CD4-positive, alpha-beta T cell (primary cell): Measurements from ENCODE around the gene RXFP4. TPM values are rescaled to one million over a fixed set of nuclear protein-coding genes. Genes with fewer than 3 reads are reported as not detected.

ENCODE experiments used
- ATAC-seq: fragments of 200-7000 bp; cut with Tn5 transposase; one replicate; pipeline ENCODE4 v1.10.0; 2022; ENCODE audit warnings: mild to moderate bottlenecking; ENCODE audit not compliant: poor library complexity
- CTCF ChIA-PET: fragments of 350-600 bp; sonication (Branson Sonifier 250); formaldehyde crosslinking; loops from one replicate; lab custom pipeline; 2021; ENCODE audit warnings: antibody characterized with exemption, inconsistent platforms; lab: Charles Lee
- POLR2A ChIA-PET: fragments of 350-600 bp; sonication (Branson Sonifier 250); formaldehyde crosslinking; loops from one replicate; lab custom pipeline; 2021; ENCODE audit warnings: antibody characterized with exemption, inconsistent platforms; lab: Charles Lee
- DNase-seq, 14 experiments: peaks; one replicate each; pipeline ENCODE4 v3.0.0-alpha.2; 2013 to 2020; ENCODE audit warnings: mixed read lengths in 2 of 14
- H3K27ac ChIP-seq, 2 donors: one replicate each; pipeline versions ENCODE4 v1.5.1 to v1.7.0; 2013; ENCODE audit warnings: low read length in 2 of 2, low read depth in 1 of 2, mild to moderate bottlenecking in 1 of 2
- H3K27me3 ChIP-seq, 2 experiments: 1 replicate in 1 of 2; 2 replicates in 1 of 2; pipeline versions ENCODE4 v1.6.1 to v1.7.0; 2013; ENCODE audit warnings: low read length in 2 of 2, control low read depth in 1 of 2, mild to moderate bottlenecking in 1 of 2, moderate library complexity in 1 of 2; ENCODE audit not compliant: insufficient read depth in 2 of 2, control insufficient read depth in 1 of 2
- H3K36me3 ChIP-seq: one replicate; pipeline ENCODE4 v1.6.1; 2013; ENCODE audit warnings: low read length, control low read depth; ENCODE audit not compliant: insufficient read depth
- H3K4me1 ChIP-seq: one replicate; pipeline ENCODE4 v1.6.1; 2013; ENCODE audit warnings: low read length, control low read depth; ENCODE audit not compliant: insufficient read depth
- H3K4me3 ChIP-seq: one replicate; pipeline ENCODE4 v1.5.1; 2013; ENCODE audit warnings: mild to moderate bottlenecking, low read length, moderate library complexity
- H3K9me3 ChIP-seq, 2 experiments: 1 replicate in 1 of 2; 2 replicates in 1 of 2; pipeline versions ENCODE4 v1.6.1 to v1.7.0; 2013; ENCODE audit warnings: low read length in 2 of 2, mild to moderate bottlenecking in 2 of 2, control low read depth in 1 of 2, moderate library complexity in 1 of 2; ENCODE audit not compliant: control insufficient read depth in 1 of 2, insufficient read depth in 1 of 2
- H3K27ac Mint-ChIP-seq: one replicate; pipeline ENCODE4 v1.8.0; 2020; ENCODE audit warnings: mixed read lengths
- H3K27me3 Mint-ChIP-seq: one replicate; pipeline ENCODE4 v1.8.0; 2021; ENCODE audit warnings: mixed read lengths
- H3K36me3 Mint-ChIP-seq: one replicate; pipeline ENCODE4 v1.8.0; 2021; ENCODE audit warnings: low read depth, mixed read lengths
- H3K4me1 Mint-ChIP-seq: one replicate; pipeline ENCODE4 v1.8.0; 2021; ENCODE audit warnings: low read depth, mixed read lengths
- H3K4me3 Mint-ChIP-seq: one replicate; pipeline ENCODE4 v1.8.0; 2020; ENCODE audit warnings: mild to moderate bottlenecking, mixed read lengths
- H3K9me3 Mint-ChIP-seq: one replicate; pipeline ENCODE4 v1.8.0; 2020; ENCODE audit warnings: mixed read lengths
- CTCF ChIP-seq: fragments of 200-600 bp; IDR thresholded peaks from one replicate; pipeline ENCODE4 v1.8.0; 2022; ENCODE audit warnings: antibody characterized with exemption, mild to moderate bottlenecking
- intact Hi-C, 2 experiments: fragments of 100-400 bp; cut with DNase I in 1 of 2; cut with micrococcal nuclease in 1 of 2; formaldehyde crosslinking; loops; one replicate each; pipeline versions ENCODE4 v1.15.1 to v1.9.0; 2023 to 2025; cut with DNase I, micrococcal nuclease
- total RNA-seq, 174 experiments: library from RNA in 2 of 174; stranded (reverse) in 2 of 174; gene quantifications; one replicate each; pipeline ENCODE4 v1.2.3 and lab custom pipeline; 2021 to 2026

Gene RXFP4
- total RNA-seq, 2 experiments from 2014 or later = not detected

GRCh38 chr1:155941845-155942531 is 550 bp downstream of the RXFP4 start:
- Histone ChIP-seq H3K4me3 (no peak overlapping the region), H3K9me3 (no peaks in the 10 kb centered on the region), H3K36me3 (peaks cover 4% of the 10 kb centered on the region), H3K4me1 (peaks cover 65% of the 10 kb centered on the region), H3K27ac (no peak overlapping the region), H3K27me3 (no peaks in the 10 kb centered on the region)
- no peak for ATAC-seq
- ChIA-PET POLR2A (interaction anchor here (0.9 to 5.1 kb wide), 3 partner anchors 36 to 47 kb away, joined by 3 to 65 read pairs (median 4); partner anchors contain the start of gene ARHGEF2), CTCF (no interaction called here)
- Mint-ChIP-seq H3K27me3 (no peaks in the 10 kb centered on the region), H3K36me3 (peaks cover 11% of the 10 kb centered on the region), H3K27ac (peak overlapping the region; percentile 72), H3K4me3 (no peak overlapping the region), H3K9me3 (no peaks in the 10 kb centered on the region), H3K4me1 (peaks cover 54% of the 10 kb centered on the region)
- intact Hi-C loops = loop anchor here in 1 of 2 experiments (2.0 kb wide), 1 partner anchor 39 kb away; no protein-coding TSS in a partner anchor
- no peak for DNase-seq
- TF ChIP-seq CTCF = no peak

- no peaks in the 10 kb centered on the region for H3K9me3 Mint-ChIP-seq
- no peaks in the 10 kb centered on the region for H3K27me3 ChIP-seq
- H3K27me3 Mint-ChIP-seq = no peaks in the 10 kb centered on the region
- no peak overlapping the region for H3K4me3 Mint-ChIP-seq
- H3K4me1 ChIP-seq = peaks cover 72% of the 10 kb centered on the region
- ChIA-PET POLR2A (interaction anchor here (0.9 to 5.1 kb wide), 3 partner anchors 9 to 47 kb away, joined by 3 to 65 read pairs (median 6); partner anchors contain the start of genes ARHGEF2 and KHDC4), CTCF (no interaction called here)
- H3K9me3 ChIP-seq = no peaks in the 10 kb centered on the region
- TF ChIP-seq CTCF = no peak
- no peak for ATAC-seq
- H3K27ac ChIP-seq = no peak overlapping the region
- H3K4me1 Mint-ChIP-seq = peaks cover 58% of the 10 kb centered on the region
- H3K36me3 ChIP-seq = peaks cover 11% of the 10 kb centered on the region
- intact Hi-C loops = loop anchor here in 1 of 2 experiments (2.0 kb wide), 1 partner anchor 38 kb away; no protein-coding TSS in a partner anchor
- DNase-seq = no peak
- no peak overlapping the region for H3K4me3 ChIP-seq
- H3K27ac Mint-ChIP-seq = peak overlapping the region; percentile 72
- peaks cover 17% of the 10 kb centered on the region for H3K36me3 Mint-ChIP-seq
These were observed 1.2 kb downstream of the RXFP4 start for GRCh38 chr1:155942578-155943141.

GRCh38 chr1:155944444-155944799 is 3.0 kb downstream of the RXFP4 start:
- intact Hi-C loops = no loop called here
- H3K4me3 Mint-ChIP-seq = no peak overlapping the region
- H3K36me3 ChIP-seq = peaks cover 26% of the 10 kb centered on the region
- peaks cover 51% of the 10 kb centered on the region for H3K4me1 Mint-ChIP-seq
- no peaks in the 10 kb centered on the region for H3K27me3 ChIP-seq
- H3K4me3 ChIP-seq = no peak overlapping the region
- H3K9me3 Mint-ChIP-seq = no peaks in the 10 kb centered on the region
- no peak for TF ChIP-seq CTCF
- ATAC-seq (no peak), DNase-seq (no peak)
- H3K36me3 Mint-ChIP-seq = peaks cover 30% of the 10 kb centered on the region
- H3K4me1 ChIP-seq = peaks cover 70% of the 10 kb centered on the region
- CTCF ChIA-PET = no interaction called here
- peak overlapping the region; percentile 27 to 40 for H3K27ac ChIP-seq
- POLR2A ChIA-PET = interaction anchor here (0.5 to 5.1 kb wide), 4 partner anchors 10 to 64 kb away, joined by 3 to 65 read pairs (median 4); partner anchors contain the start of genes ARHGEF2 and KHDC4
- H3K27me3 Mint-ChIP-seq = no peaks in the 10 kb centered on the region
- H3K27ac Mint-ChIP-seq = peak overlapping the region; percentile 91
- H3K9me3 ChIP-seq = no peaks in the 10 kb centered on the region
